HG03460 (cell line): ENCODE data around the gene ATRX.
"Not testable (repeated sequence)": the region's sequence is repeated elsewhere in the genome, so short reads cannot be mapped to it uniquely, and the experiment has no call there.

Experiments
- ATAC-seq: cut with Tn5 transposase; IDR thresholded peaks from one replicate; pipeline ENCODE4 v1.9.1; 2021; ENCODE audit not compliant: unreplicated experiment

The ATRX gene

GRCh38 chrX:77510007-77510406 lies 276.0 kb downstream of the ATRX start:
- no peak for ATAC-seq

GRCh38 chrX:77505227-77505626 lies 280.8 kb downstream of the ATRX start:
- ATAC-seq, result no peak

GRCh38 chrX:77502951-77503525 lies 283.0 kb downstream of the ATRX start:
- ATAC-seq, result no peak

- not testable (repeated sequence) for ATAC-seq
Measured at GRCh38 chrX:77500164-77500563, 285.9 kb downstream of the ATRX start.

GRCh38 chrX:77493677-77494553 lies 292.1 kb downstream of the ATRX start:
- ATAC-seq, result no peak

GRCh38 chrX:77484045-77484444 lies 302.0 kb downstream of the ATRX start:
- no peak for ATAC-seq

- ATAC-seq, result no peak
Measured at GRCh38 chrX:77455437-77455836, 330.6 kb downstream of the ATRX start.
